ENCODE measurements around the gene POLE. TPM values are rescaled to one million over a fixed set of nuclear protein-coding genes. Genes with fewer than 3 reads are reported as not detected.

The POLE gene
- total and polyA plus RNA-seq, 4 donors: 7.6 to 39.2 (median 19.7) TPM

GRCh38 chr12:132639956-132640520 is 47.1 kb downstream of the POLE start:
- Histone ChIP-seq H3K4me3 (ENCODE audit: low read depth in 1 of 3, low read length in 3 of 3) (no peak overlapping the region), H3K9me3 (ENCODE audit: control insufficient read depth in 4 of 4, low read length in 3 of 4) (no peaks in the 10 kb centered on the region), H3K36me3 (ENCODE audit: control insufficient read depth in 4 of 4, insufficient read depth in 3 of 4, low read depth in 1 of 4, low read length in 3 of 4) (peaks cover 12 to 76% (median 41%) of the 10 kb centered on the region in 4 donors), H3K27me3 (ENCODE audit: control insufficient read depth in 4 of 4, insufficient read depth in 4 of 4, low read length in 3 of 4) (no peaks in the 10 kb centered on the region), H3K27ac (ENCODE audit: low read depth in 1 of 2, low read length in 2 of 2) (no peak overlapping the region), H3K9ac (ENCODE audit: low read depth in 1 of 2, low read length in 2 of 2) (no peak overlapping the region), H3K4me1 (ENCODE audit: control insufficient read depth in 4 of 4, insufficient read depth in 4 of 4, low read length in 3 of 4) (no peaks in the 10 kb centered on the region)
- WGBS: 90% methylated on average over 12 of the region's 12 CpGs
- DNase-seq (ENCODE audit: low spot score): no peak
- TF ChIP-seq ZBTB33 (IDR thresholded peaks at IDR 0.05): no peak
- no peak for TF ChIP-seq SP1 (IDR thresholded peaks at IDR 0.05)
- no peak for TF ChIP-seq REST (IDR thresholded peaks at IDR 0.05)
- no peak for TF ChIP-seq HNF4A (conservative IDR thresholded peaks at IDR 0.05)
- no peak for TF ChIP-seq MAX (IDR thresholded peaks at IDR 0.05)

GRCh38 chr12:132638541-132639408 is 48.4 kb downstream of the POLE start:
- 82% methylated on average over 25 of the region's 25 CpGs for WGBS
- H3K27ac ChIP-seq (ENCODE audit: low read depth in 1 of 2, low read length in 2 of 2): no peak overlapping the region
- H3K27me3 ChIP-seq (ENCODE audit: control insufficient read depth in 4 of 4, insufficient read depth in 4 of 4, low read length in 3 of 4): no peaks in the 10 kb centered on the region
- H3K4me1 ChIP-seq (ENCODE audit: control insufficient read depth in 4 of 4, insufficient read depth in 4 of 4, low read length in 3 of 4): no peaks in the 10 kb centered on the region
- TF ChIP-seq MAX (IDR thresholded peaks at IDR 0.05) (no peak), RAD21 (IDR thresholded peaks at IDR 0.05) (peak; percentile 77 to 86), REST (IDR thresholded peaks at IDR 0.05) (no peak), CTCF (IDR thresholded peaks at IDR 0.05; ENCODE audit: low read depth, low read length, missing input control) (peak; percentile 69), SP1 (IDR thresholded peaks at IDR 0.05) (no peak), NR2F2 (IDR thresholded peaks at IDR 0.05) (no peak), HNF4A (conservative IDR thresholded peaks at IDR 0.05) (no peak), FOXA1 (IDR thresholded peaks at IDR 0.05) (no peak), JUND (IDR thresholded peaks at IDR 0.05) (no peak), GABPA (IDR thresholded peaks at IDR 0.05 in 1 of 2, conservative IDR thresholded peaks at IDR 0.05 in 1 of 2) (no peak)
- no peak overlapping the region for H3K4me3 ChIP-seq (ENCODE audit: low read depth in 1 of 3, low read length in 3 of 3)
- peaks cover 10 to 85% (median 46%) of the 10 kb centered on the region in 4 donors for H3K36me3 ChIP-seq (ENCODE audit: control insufficient read depth in 4 of 4, insufficient read depth in 3 of 4, low read depth in 1 of 4, low read length in 3 of 4)
- DNase-seq (ENCODE audit: low spot score): no peak
- H3K9me3 ChIP-seq (ENCODE audit: control insufficient read depth in 4 of 4, low read length in 3 of 4): no peaks in the 10 kb centered on the region
- no peak overlapping the region for H3K9ac ChIP-seq (ENCODE audit: low read depth in 1 of 2, low read length in 2 of 2)
